ENCODE measurements around the gene CYP27C1. TPM values are rescaled to one million over a fixed set of nuclear protein-coding genes. Genes with fewer than 3 reads are reported as not detected.

Gene CYP27C1
- total and polyA plus RNA-seq, 10 of the 15 experiments (the other 5 are each of a cell fraction or from before 2014, with no cell fraction given), result not detected

DNA sequence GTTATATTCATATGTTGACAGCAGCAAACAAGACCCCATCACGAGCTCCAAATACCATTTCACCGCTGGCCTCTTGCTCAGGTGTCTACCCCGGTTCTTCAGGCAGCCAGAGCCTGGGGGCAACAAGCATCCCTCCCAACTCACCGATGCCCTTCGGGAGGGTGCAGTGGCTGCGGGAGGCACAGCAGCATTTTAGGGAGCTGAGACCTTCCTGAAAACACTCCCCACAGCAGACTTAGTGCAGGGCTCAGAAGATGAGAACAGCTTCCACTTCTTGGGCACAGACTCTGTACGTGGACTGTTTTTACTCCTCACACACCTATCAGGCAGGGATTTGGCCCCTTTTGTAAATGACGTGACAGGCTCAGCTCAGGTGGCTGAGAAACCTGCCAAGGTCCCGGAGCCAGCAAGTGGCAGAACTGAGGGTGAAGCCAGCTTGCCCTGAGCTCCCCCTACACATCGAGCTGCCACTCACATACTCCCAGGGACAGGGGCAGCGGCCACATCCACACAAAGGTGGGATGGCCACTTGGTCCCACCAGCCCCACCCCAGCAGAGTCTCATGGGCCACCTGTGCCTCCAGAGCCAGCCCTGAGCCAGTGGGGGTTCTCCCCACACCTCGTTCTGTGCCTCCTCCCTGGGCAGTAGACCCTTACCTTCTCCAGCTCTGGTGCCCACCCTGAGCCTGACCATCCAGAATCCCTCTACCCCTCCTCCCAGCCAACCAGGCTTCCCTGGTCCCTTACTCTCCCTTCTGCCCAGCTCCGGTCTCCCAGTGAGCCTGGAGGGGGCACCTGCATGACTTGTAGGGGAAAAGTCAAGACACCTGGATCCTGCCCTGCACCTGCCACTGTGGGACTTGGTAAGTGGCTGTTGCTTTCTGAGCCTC lies 28.5 kb downstream of the CYP27C1 start:
- Histone ChIP-seq H3K27me3 (replicated peaks in 1 of 2; ENCODE audit: control insufficient read depth in 2 of 2, insufficient read depth in 2 of 2, low read length in 1 of 2) (peaks cover 0 to 2% of the 10 kb centered on the region in 2 experiments; a peak in 2 of 4 replicates), H3K9me3 (replicated peaks; ENCODE audit: control insufficient read depth, insufficient read depth, low read length) (no peaks in the 10 kb centered on the region), H3K36me3 (ENCODE audit: control insufficient read depth in 2 of 2, insufficient read depth in 2 of 2, low read length in 1 of 2) (no peaks in the 10 kb centered on the region), H3K27ac (ENCODE audit: control insufficient read depth, insufficient read depth) (no peak overlapping the region), H2AFZ (ENCODE audit: control insufficient read depth, low read depth, low read length) (no peak overlapping the region), H3K4me1 (ENCODE audit: control insufficient read depth, insufficient read depth, low read length) (no peaks in the 10 kb centered on the region), H3K4me3 (no peak overlapping the region), H3K4me2 (ENCODE audit: control insufficient read depth, insufficient read depth) (no peak overlapping the region), H3K79me2 (ENCODE audit: control insufficient read depth, insufficient read depth, low read length) (no peaks in the 10 kb centered on the region), H3K9ac (ENCODE audit: control insufficient read depth, insufficient read depth, low read length) (no peak overlapping the region), H4K20me1 (ENCODE audit: control insufficient read depth, insufficient read depth) (no peaks in the 10 kb centered on the region)
- 48% methylated on average over 13 of the region's 13 CpGs for WGBS (ENCODE audit: insufficient coverage, insufficient replicate concordance, low lambda C conversion rate, missing lambda C conversion rate)
- ChIA-PET RAD21 (ENCODE audit: unreplicated experiment) (no interaction called here), SMC1A (ENCODE audit: uncharacterized antibody, unreplicated experiment) (no interaction called here), CTCF (interaction anchor here (1.0 kb wide), 1 partner anchor 288 kb away, joined by 4 read pairs; no protein-coding TSS in a partner anchor), POLR2A (no interaction called here)
- no peak for TF ChIP-seq TCF3 (IDR thresholded peaks at IDR 0.05; ENCODE audit: borderline replicate concordance, insufficient read depth, low read depth, low read length)
- TF ChIP-seq ESRRA (IDR thresholded peaks at IDR 0.05; ENCODE audit: low read length), result no peak
- no peak for TF ChIP-seq PAX5 (IDR thresholded peaks at IDR 0.05; ENCODE audit: borderline replicate concordance, low read depth, low read length)
- TF ChIP-seq NFIC (IDR thresholded peaks at IDR 0.05; ENCODE audit: low read depth, low read length), result no peak
- TF ChIP-seq TCF12 (IDR thresholded peaks at IDR 0.05; ENCODE audit: low read depth, low read length), result no peak
- no peak for TF ChIP-seq BACH1 (IDR thresholded peaks at IDR 0.05; ENCODE audit: borderline replicate concordance)
- no peak for TF ChIP-seq YY1 (IDR thresholded peaks at IDR 0.05; ENCODE audit: low read depth, low read length)
- no peak for TF ChIP-seq KLF5 (IDR thresholded peaks at IDR 0.05; ENCODE audit: partially characterized antibody)
- TF ChIP-seq NKRF (conservative IDR thresholded peaks at IDR 0.05), result no peak
- TF ChIP-seq SMC3 (IDR thresholded peaks at IDR 0.05; ENCODE audit: borderline replicate concordance, low read length), result no peak
- no peak for TF ChIP-seq GABPA (IDR thresholded peaks at IDR 0.05; ENCODE audit: low read depth)
- TF ChIP-seq, protein P1, sequence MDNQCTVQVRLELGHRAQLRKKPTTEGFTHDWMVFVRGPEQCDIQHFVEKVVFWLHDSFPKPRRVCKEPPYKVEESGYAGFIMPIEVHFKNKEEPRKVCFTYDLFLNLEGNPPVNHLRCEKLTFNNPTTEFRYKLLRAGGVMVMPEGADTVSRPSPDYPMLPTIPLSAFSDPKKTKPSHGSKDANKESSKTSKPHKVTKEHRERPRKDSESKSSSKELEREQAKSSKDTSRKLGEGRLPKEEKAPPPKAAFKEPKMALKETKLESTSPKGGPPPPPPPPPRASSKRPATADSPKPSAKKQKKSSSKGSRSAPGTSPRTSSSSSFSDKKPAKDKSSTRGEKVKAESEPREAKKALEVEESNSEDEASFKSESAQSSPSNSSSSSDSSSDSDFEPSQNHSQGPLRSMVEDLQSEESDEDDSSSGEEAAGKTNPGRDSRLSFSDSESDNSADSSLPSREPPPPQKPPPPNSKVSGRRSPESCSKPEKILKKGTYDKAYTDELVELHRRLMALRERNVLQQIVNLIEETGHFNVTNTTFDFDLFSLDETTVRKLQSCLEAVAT (IDR thresholded peaks at IDR 0.05), result no peak
- no peak for TF ChIP-seq ETV6 (conservative IDR thresholded peaks at IDR 0.05 in 1 of 2, IDR thresholded peaks at IDR 0.05 in 1 of 2; ENCODE audit: borderline replicate concordance in 1 of 2, low read depth in 1 of 2)
- no peak for TF ChIP-seq ASH2L (IDR thresholded peaks at IDR 0.05; ENCODE audit: borderline replicate concordance, low read depth)
- no peak for TF ChIP-seq CEBPB (IDR thresholded peaks at IDR 0.05; ENCODE audit: borderline replicate concordance in 1 of 2, low read depth in 2 of 2, low read length in 2 of 2)
- TF ChIP-seq ZNF274 (IDR thresholded peaks at IDR 0.05; ENCODE audit: insufficient read depth, insufficient read length), result no peak
- TF ChIP-seq RB1 (IDR thresholded peaks at IDR 0.05; ENCODE audit: borderline replicate concordance), result no peak
- ATAC-seq (no peak), DNase-seq (ENCODE audit: low read depth, low spot score) (no peak), FAIRE-seq (no peak)
- intact Hi-C loops (cut with micrococcal nuclease; ENCODE audit: unreplicated experiment), result no loop called here
- BruUV-seq (replicated peaks), result no TSS peak
- in situ Hi-C loops (cut with MboI), result loop anchor here (5.0 kb wide), 1 partner anchor 286 kb away; no protein-coding TSS in a partner anchor
